ENCODE results near the gene PEX26. TPM values are rescaled to one million over a fixed set of nuclear protein-coding genes. Genes with fewer than 3 reads are reported as not detected.

PEX26 gene
- total RNA-seq, 2 experiments from 2014 or later = 19.6 to 20.8 TPM

- peaks cover 18% of the 10 kb centered on the region for H3K4me1 ChIP-seq (ENCODE audit: insufficient read depth, low read length)
- TF ChIP-seq CTCF (IDR thresholded peaks at IDR 0.05) = no peak
- DNase-seq (no peak), ATAC-seq (ENCODE audit: poor library complexity) (no peak)
- ChIA-PET POLR2A (no interaction called here), CTCF (no interaction called here)
- peaks cover 16% of the 10 kb centered on the region for H3K36me3 Mint-ChIP-seq (ENCODE audit: low read depth)
- peaks cover 15% of the 10 kb centered on the region for H3K4me1 Mint-ChIP-seq (ENCODE audit: low read depth)
- no peak overlapping the region for H3K27ac ChIP-seq (ENCODE audit: low read depth in 1 of 2, low read length in 2 of 2)
- H3K27me3 Mint-ChIP-seq = peaks cover 57% of the 10 kb centered on the region
- intact Hi-C loops (cut with DNase I, micrococcal nuclease) = no loop called here
- no peak overlapping the region for H3K4me3 Mint-ChIP-seq
- H3K36me3 ChIP-seq (ENCODE audit: insufficient read depth, low read length) = no peaks in the 10 kb centered on the region
- H3K27me3 ChIP-seq (ENCODE audit: control insufficient read depth in 1 of 2, insufficient read depth in 2 of 2, low read length in 2 of 2) = peaks cover 25 to 38% of the 10 kb centered on the region in 2 experiments
- H3K9me3 ChIP-seq (ENCODE audit: control insufficient read depth in 1 of 2, insufficient read depth in 1 of 2, low read length in 2 of 2) = peaks cover 0 to 26% of the 10 kb centered on the region in 2 experiments
- H3K9me3 Mint-ChIP-seq = no peaks in the 10 kb centered on the region
- H3K27ac Mint-ChIP-seq = no peak overlapping the region
- H3K4me3 ChIP-seq (ENCODE audit: low read length) = no peak overlapping the region
These were observed 30.4 kb downstream of the PEX26 start for GRCh38 chr22:18108187-18108586.

- no peak overlapping the region for H3K4me3 ChIP-seq (ENCODE audit: low read length)
- peaks cover 26% of the 10 kb centered on the region for H3K4me1 Mint-ChIP-seq (ENCODE audit: low read depth)
- no peak for TF ChIP-seq CTCF (IDR thresholded peaks at IDR 0.05)
- CTCF ChIA-PET = no interaction called here
- no peak for DNase-seq
- H3K27me3 Mint-ChIP-seq = peaks cover 64% of the 10 kb centered on the region
- H3K9me3 ChIP-seq (ENCODE audit: control insufficient read depth in 1 of 2, insufficient read depth in 1 of 2, low read length in 2 of 2) = peaks cover 0 to 26% of the 10 kb centered on the region in 2 experiments
- H3K36me3 ChIP-seq (ENCODE audit: insufficient read depth, low read length) = no peaks in the 10 kb centered on the region
- peaks cover 32% of the 10 kb centered on the region for H3K4me1 ChIP-seq (ENCODE audit: insufficient read depth, low read length)
- POLR2A ChIA-PET = interaction anchor here (1.1 kb wide), 1 partner anchor 32 kb away, joined by 3 read pairs; the partner anchor contains the start of gene PEX26
- no peak overlapping the region for H3K27ac Mint-ChIP-seq
- H3K36me3 Mint-ChIP-seq (ENCODE audit: low read depth) = peaks cover 6% of the 10 kb centered on the region
- no peak overlapping the region for H3K27ac ChIP-seq (ENCODE audit: low read depth in 1 of 2, low read length in 2 of 2)
- H3K27me3 ChIP-seq (ENCODE audit: control insufficient read depth in 1 of 2, insufficient read depth in 2 of 2, low read length in 2 of 2) = peaks cover 27 to 38% of the 10 kb centered on the region in 2 experiments
- H3K9me3 Mint-ChIP-seq = no peaks in the 10 kb centered on the region
- intact Hi-C loops (cut with DNase I, micrococcal nuclease) = no loop called here
- no peak for ATAC-seq (ENCODE audit: poor library complexity)
- peak overlapping the region; percentile 59 for H3K4me3 Mint-ChIP-seq
These were observed 31.8 kb downstream of the PEX26 start for GRCh38 chr22:18109410-18110193.

GRCh38 chr22:18110194-18110953, 32.6 kb downstream of the PEX26 start, which contains the start of gene TUBA8:
Gene TUBA8, plus strand, starts transcription at chr22:18110809. Its CDS starts 57 bp downstream, at chr22:18110866.
- Histone ChIP-seq H3K4me3 (ENCODE audit: low read length) (peak within 1 kb of the TSS; percentile 34), H3K27me3 (ENCODE audit: control insufficient read depth in 1 of 2, insufficient read depth in 2 of 2, low read length in 2 of 2) (peaks cover 27 to 37% of the 10 kb centered on the region in 2 experiments), H3K9me3 (ENCODE audit: control insufficient read depth in 1 of 2, insufficient read depth in 1 of 2, low read length in 2 of 2) (peaks cover 0 to 26% of the 10 kb centered on the region in 2 experiments), H3K27ac (ENCODE audit: low read depth in 1 of 2, low read length in 2 of 2) (no peak within 1 kb of the TSS), H3K4me1 (ENCODE audit: insufficient read depth, low read length) (peaks cover 33% of the 10 kb centered on the region), H3K36me3 (ENCODE audit: insufficient read depth, low read length) (no peaks in the 10 kb centered on the region)
- H3K4me1 Mint-ChIP-seq (ENCODE audit: low read depth) = peaks cover 27% of the 10 kb centered on the region
- ATAC-seq (ENCODE audit: poor library complexity) = peak; percentile 44
- ChIA-PET POLR2A (interaction anchor here (1.1 kb wide), 1 partner anchor 33 kb away, joined by 3 read pairs; the partner anchor contains the start of gene PEX26), CTCF (no interaction called here)
- peak within 1 kb of the TSS; percentile 59 for H3K4me3 Mint-ChIP-seq
- intact Hi-C loops (cut with DNase I, micrococcal nuclease) = no loop called here
- TF ChIP-seq CTCF (IDR thresholded peaks at IDR 0.05) = no peak
- no peaks in the 10 kb centered on the region for H3K9me3 Mint-ChIP-seq
- H3K36me3 Mint-ChIP-seq (ENCODE audit: low read depth) = no peaks in the 10 kb centered on the region
- peak in 6 of 14 experiments; percentile 4 to 39 (median 17) for DNase-seq
- no peak within 1 kb of the TSS for H3K27ac Mint-ChIP-seq
- peaks cover 56% of the 10 kb centered on the region for H3K27me3 Mint-ChIP-seq
